SK-N-SH (cell line): ENCODE data around the gene TSPAN16. TPM values are rescaled to one million over a fixed set of nuclear protein-coding genes. Genes with fewer than 3 reads are reported as not detected.

Source experiments
- CTCF ChIA-PET: fragments of 300-600, 350-600 bp; formaldehyde crosslinking; extraction: SDS; loops from one replicate; lab custom pipeline; 2021; lab: Yijun Ruan, JAX
- POLR2A ChIA-PET: fragments of 350-600 bp; sonication (Branson Sonifier 250); formaldehyde crosslinking; extraction: SDS; loops from one replicate; lab custom pipeline; 2020; ENCODE audit warnings: antibody characterized with exemption, inconsistent platforms; lab: Yijun Ruan, JAX
- DNase-seq: peaks from one replicate; pipeline ENCODE4 v3.0.0; 2012
- H2AFZ ChIP-seq: fragments of 200-600 bp; sonication (generic); 2 replicates; pipeline ENCODE4 v1.8.1; 2016; ENCODE audit warnings: antibody characterized with exemption, mild to moderate bottlenecking, low read depth
- H3F3A ChIP-seq: fragments of 200-600 bp; sonication (generic); replicated peaks from 2 replicates; pipeline ENCODE3; 2016; ENCODE audit warnings: antibody characterized with exemption, mild to moderate bottlenecking; ENCODE audit not compliant: insufficient read depth
- H3K27ac ChIP-seq, 2 experiments: fragments of 200-500 bp in 1 of 2; fragments of 200-600 bp in 1 of 2; sonication (Bioruptor generic) in 1 of 2; sonication (generic), shearing (Covaris generic) in 1 of 2; 2 replicates each; pipeline versions ENCODE4 v1.5.1 to v1.6.1; 2014 to 2016; ENCODE audit warnings: low read depth in 2 of 2, inconsistent platforms in 1 of 2, low read length in 1 of 2, mild to moderate bottlenecking in 1 of 2, mixed read lengths in 1 of 2
- H3K27me3 ChIP-seq: fragments of 200-600 bp; sonication (generic), shearing (Covaris generic); 2 replicates; pipeline ENCODE4 v1.6.1; 2016; ENCODE audit warnings: mixed run types; ENCODE audit not compliant: insufficient read depth
- H3K36me3 ChIP-seq, 2 experiments: fragments of 200-500 bp in 1 of 2; fragments of 200-600 bp in 1 of 2; sonication (Bioruptor generic) in 1 of 2; sonication (generic) in 1 of 2; replicated peaks in 1 of 2; 2 replicates each; pipeline versions ENCODE3 to v1.5.1; 2014 to 2016; ENCODE audit warnings: low read length in 1 of 2, mild to moderate bottlenecking in 1 of 2; ENCODE audit not compliant: insufficient read depth in 2 of 2, control insufficient read depth in 1 of 2
- H3K4me1 ChIP-seq, 2 experiments: fragments of 200-500 bp in 1 of 2; fragments of 200-600 bp in 1 of 2; sonication (Bioruptor generic) in 1 of 2; sonication (generic), shearing (Covaris generic) in 1 of 2; 2 replicates each; pipeline versions ENCODE4 v1.5.1 to v1.6.1; 2014 to 2016; ENCODE audit warnings: low read depth in 1 of 2, low read length in 1 of 2, mixed run types in 1 of 2; ENCODE audit not compliant: insufficient read depth in 2 of 2, control insufficient read depth in 1 of 2
- H3K4me2 ChIP-seq: fragments of 200-600 bp; sonication (generic), shearing (Covaris generic); 2 replicates; pipeline ENCODE4 v1.6.1; 2017; ENCODE audit warnings: mixed run types
- H3K4me3 ChIP-seq, 2 experiments: fragments of 200-500 bp in 1 of 2; fragments of 200-600 bp in 1 of 2; sonication (Bioruptor generic) in 1 of 2; sonication (generic), shearing (Covaris generic) in 1 of 2; 2 replicates each; pipeline versions ENCODE4 v1.5.1 to v1.8.1; 2014 to 2016; ENCODE audit warnings: low read depth in 2 of 2, inconsistent platforms in 1 of 2, low read length in 1 of 2, mild to moderate bottlenecking in 1 of 2, mixed read lengths in 1 of 2, moderate library complexity in 1 of 2
- H3K79me2 ChIP-seq: fragments of 200-600 bp; sonication (generic); 2 replicates; pipeline ENCODE4 v1.8.1; 2017; ENCODE audit warnings: mild to moderate bottlenecking; ENCODE audit not compliant: insufficient read depth
- H3K9ac ChIP-seq: fragments of 200-600 bp; sonication (generic); 2 replicates; pipeline ENCODE4 v1.6.1; 2017; ENCODE audit warnings: mixed run types
- H3K9me2 ChIP-seq: fragments of 200-600 bp; sonication (generic); 2 replicates; pipeline ENCODE4 v1.6.1; 2017; ENCODE audit warnings: mixed run types
- H3K9me3 ChIP-seq: fragments of 200-600 bp; sonication (generic); 2 replicates; pipeline ENCODE4 v1.6.1; 2017; ENCODE audit warnings: mixed run types, mild to moderate bottlenecking, moderate library complexity
- H4K20me1 ChIP-seq: fragments of 200-600 bp; sonication (generic); 2 replicates; pipeline ENCODE4 v1.6.1; 2017; ENCODE audit warnings: mild to moderate bottlenecking, mixed run types; ENCODE audit not compliant: insufficient read depth
- ELF1 ChIP-seq: IDR thresholded peaks from 2 replicates; pipeline ENCODE4 v1.4.0; 2012
- GABPA ChIP-seq: IDR thresholded peaks from 2 replicates; pipeline ENCODE4 v1.4.0; 2012; ENCODE audit warnings: low read depth, mild to moderate bottlenecking
- GATA2 ChIP-seq: sonication (generic); formaldehyde crosslinking; IDR thresholded peaks from 2 replicates; pipeline ENCODE4 v1.5.0; 2020; ENCODE audit warnings: mild to moderate bottlenecking, missing genetic modification reagents
- IRF3 ChIP-seq: fragments of 150-350 bp; IDR thresholded peaks from 2 replicates; pipeline ENCODE4 v1.6.1; 2016; ENCODE audit warnings: mild to moderate bottlenecking, low read depth, low read length
- JUND ChIP-seq: IDR thresholded peaks from 2 replicates; pipeline ENCODE4 v1.4.0; 2012
- MAX ChIP-seq: IDR thresholded peaks from 2 replicates; pipeline ENCODE4 v1.4.0; 2012; ENCODE audit warnings: low read depth
- MEF2A ChIP-seq: IDR thresholded peaks from 2 replicates; pipeline ENCODE4 v1.4.0; 2012; ENCODE audit warnings: low read depth, borderline replicate concordance
- NFIC ChIP-seq: IDR thresholded peaks from 2 replicates; pipeline ENCODE4 v1.4.0; 2012; ENCODE audit warnings: borderline replicate concordance
- PBX3 ChIP-seq: IDR thresholded peaks from 2 replicates; pipeline ENCODE4; 2012
- RAD21 ChIP-seq: IDR thresholded peaks from 2 replicates; pipeline ENCODE4 v1.6.1; 2012; ENCODE audit warnings: mild to moderate bottlenecking, low read length
- RCOR1 ChIP-seq: fragments of 150-350 bp; IDR thresholded peaks from 2 replicates; pipeline ENCODE4 v1.6.1; 2017; ENCODE audit warnings: antibody characterized with exemption, low read length
- REST ChIP-seq: IDR thresholded peaks from 2 replicates; pipeline ENCODE4 v1.6.1; 2012; ENCODE audit warnings: mild to moderate bottlenecking, low read depth, low read length, moderate library complexity
- SIN3A ChIP-seq: IDR thresholded peaks from 2 replicates; pipeline ENCODE4 v1.6.1; 2012; ENCODE audit warnings: low read depth, mild to moderate bottlenecking, low read length, moderate library complexity, borderline replicate concordance
- SMC3 ChIP-seq: IDR thresholded peaks from 2 replicates; pipeline ENCODE4 v1.6.1; 2012; ENCODE audit warnings: low read depth, low read length, improper control_type of control experiment
- TAF1 ChIP-seq: IDR thresholded peaks from 2 replicates; pipeline ENCODE4 v1.6.1; 2012; ENCODE audit warnings: low read depth, mild to moderate bottlenecking, low read length, moderate library complexity, borderline replicate concordance
- TEAD4 ChIP-seq: IDR thresholded peaks from 2 replicates; pipeline ENCODE4 v1.4.0; 2012; ENCODE audit warnings: mild to moderate bottlenecking, borderline replicate concordance; ENCODE audit not compliant: insufficient read depth
- USF1 ChIP-seq: IDR thresholded peaks from 2 replicates; pipeline ENCODE4 v1.4.0; 2012; ENCODE audit warnings: low read depth, borderline replicate concordance
- YY1 ChIP-seq: IDR thresholded peaks from 2 replicates; pipeline ENCODE4 v1.4.0; 2012; ENCODE audit warnings: low read depth, mild to moderate bottlenecking
- WGBS: methylation state at CpG from one replicate; pipeline ENCODE4 v1.1.6; 2017; ENCODE audit warnings: low lambda C conversion rate; 5-methylcytosine and 5-hydroxymethylcytosine counted together
- polyA plus RNA-seq, 3 experiments: library from polyadenylated mRNA; depleted of rRNA; stranded (reverse); fragments of >200 nt; gene quantifications; 2 replicates each; pipeline ENCODE4 v1.2.3, GENCODE V29; 2012

TSPAN16 gene
- polyA plus RNA-seq, 1 of the 3 experiments (the other 2 are of a cell fraction), result not detected

GRCh38 chr19:11342429-11342828 is 46.5 kb downstream of the TSPAN16 start:
- ChIA-PET CTCF (interaction anchor here (1.0 to 1.8 kb wide), 2 partner anchors 49 to 140 kb away, joined by 5 to 8 read pairs; no protein-coding TSS in a partner anchor), POLR2A (no interaction called here)
- TF ChIP-seq GABPA (no peak), MEF2A (no peak), IRF3 (no peak), ELF1 (no peak), JUND (no peak), GATA2 (CRISPR knock-in tag) (no peak), SIN3A (no peak), NFIC (no peak), YY1 (no peak), RAD21 (no peak), MAX (no peak), PBX3 (no peak), USF1 (no peak), TEAD4 (no peak), RCOR1 (no peak), REST (no peak), SMC3 (no peak), TAF1 (no peak)
- H3K36me3 ChIP-seq, result peaks cover 4 to 10% of the 10 kb centered on the region in 2 experiments
- H3K27ac ChIP-seq, result no peak overlapping the region
- H3K9me3 ChIP-seq, result no peaks in the 10 kb centered on the region
- H3K9me2 ChIP-seq, result no peaks in the 10 kb centered on the region
- DNase-seq, result no peak
- peaks cover 18% of the 10 kb centered on the region for H3F3A ChIP-seq
- H2AFZ ChIP-seq, result no peak overlapping the region
- peaks cover 14 to 26% of the 10 kb centered on the region in 2 experiments; a peak in 2 of 4 replicates for H3K4me1 ChIP-seq
- H3K4me3 ChIP-seq, result no peak overlapping the region
- H3K27me3 ChIP-seq, result no peaks in the 10 kb centered on the region
- peaks cover 7% of the 10 kb centered on the region for H4K20me1 ChIP-seq
- no peak overlapping the region for H3K9ac ChIP-seq
- H3K79me2 ChIP-seq, result no peaks in the 10 kb centered on the region
- WGBS, result 92% methylated on average over 3 of the region's 3 CpGs
- H3K4me2 ChIP-seq, result no peak overlapping the region
